ENCODE results near the gene HEXA.
"Not testable (repeated sequence)": the region's sequence is repeated elsewhere in the genome, so short reads cannot be mapped to it uniquely, and the experiment has no call there.

- not testable (repeated sequence) for TF ChIP-seq CTCF, EZH2phosphoT487 (IDR thresholded peaks at IDR 0.05)
Observed at GRCh38 chr15:72396331-72396730, 20.5 kb upstream of the HEXA start.

Data from neural progenitor cell (in vitro differentiated cells).